Stimulated activated CD4-positive, alpha-beta T cell treated with anti-CD3 and anti-CD28 coated beads, Interleukin-2, amount 100 ng/mL, for 4 hours (primary cell): ENCODE measurements around the gene FANCC.
"Not testable (repeated sequence)": the region's sequence is repeated elsewhere in the genome, so short reads cannot be mapped to it uniquely, and the experiment has no call there.

Source experiments
- DNase-seq: peaks from one replicate; pipeline ENCODE4 v3.0.0-alpha.2; 2020; ENCODE audit warnings: low read depth

Gene FANCC

DNA sequence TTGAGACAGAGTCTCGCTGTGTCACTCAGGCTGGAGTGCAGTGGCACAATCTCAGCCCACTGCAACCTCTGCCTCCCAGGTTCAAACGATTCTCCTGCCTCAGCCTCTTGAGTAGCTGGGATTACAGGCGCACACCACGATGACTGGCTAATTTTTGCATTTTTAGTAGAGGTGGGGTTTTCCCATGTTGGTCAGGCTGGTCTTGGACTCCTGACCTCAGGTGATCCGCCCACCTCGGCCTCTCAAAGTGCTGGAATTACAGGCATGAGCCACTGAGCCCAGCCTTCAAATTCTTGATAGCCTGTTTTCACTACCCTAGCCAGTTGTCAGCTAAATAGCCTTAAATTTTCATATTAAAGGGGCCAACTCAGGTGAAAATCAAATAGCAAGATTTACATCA, 11.6 kb upstream of the FANCC start:
- DNase-seq: not testable (repeated sequence)

DNA sequence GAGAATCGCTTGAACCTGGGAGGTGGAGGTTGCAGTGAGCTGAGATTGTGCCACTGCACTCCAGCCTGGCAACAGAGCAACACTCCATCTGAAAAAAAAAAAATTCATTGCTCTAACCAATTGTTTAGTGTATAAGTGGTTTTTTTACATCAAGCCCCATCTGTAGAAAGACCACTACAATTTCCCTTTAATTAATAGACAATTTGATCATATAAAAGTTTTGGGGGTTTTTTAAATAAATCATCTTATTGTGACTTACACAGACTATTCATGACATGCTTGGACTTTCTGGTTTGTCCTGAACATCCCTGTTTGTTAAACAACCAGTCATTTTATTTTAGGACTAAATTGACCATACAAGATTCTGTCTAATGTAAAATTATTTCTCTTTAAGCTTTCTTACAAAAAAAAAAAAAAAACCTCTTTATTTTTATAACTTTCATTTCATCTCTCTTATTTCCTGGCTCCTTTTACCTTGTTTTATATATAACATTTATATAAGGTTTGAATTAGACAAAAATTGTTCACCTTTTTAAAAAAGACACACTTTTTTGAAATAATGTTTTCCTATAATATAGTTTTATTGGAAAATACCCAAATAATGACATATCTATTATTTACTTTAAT, 9.8 kb upstream of the FANCC start:
- DNase-seq: no peak

DNA sequence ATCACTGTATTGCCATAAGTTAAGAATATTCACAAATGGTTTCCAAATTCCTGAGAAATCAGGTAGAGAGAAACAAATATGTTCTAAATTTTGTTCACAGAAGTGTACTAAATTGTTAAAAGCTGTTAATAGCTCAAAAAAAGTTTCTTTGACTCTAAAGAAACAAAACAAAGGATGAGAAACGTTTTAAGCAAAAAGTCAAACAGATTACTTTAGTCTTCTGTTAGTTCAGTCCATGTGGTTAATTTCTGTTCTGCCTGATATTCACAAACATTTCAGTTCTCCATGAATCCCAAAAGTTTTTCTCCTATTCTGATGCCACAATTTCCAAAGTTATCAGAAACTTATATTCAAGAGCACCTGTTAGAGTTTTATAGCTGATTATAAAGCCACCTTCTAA, 7.7 kb upstream of the FANCC start:
- DNase-seq: no peak

DNA sequence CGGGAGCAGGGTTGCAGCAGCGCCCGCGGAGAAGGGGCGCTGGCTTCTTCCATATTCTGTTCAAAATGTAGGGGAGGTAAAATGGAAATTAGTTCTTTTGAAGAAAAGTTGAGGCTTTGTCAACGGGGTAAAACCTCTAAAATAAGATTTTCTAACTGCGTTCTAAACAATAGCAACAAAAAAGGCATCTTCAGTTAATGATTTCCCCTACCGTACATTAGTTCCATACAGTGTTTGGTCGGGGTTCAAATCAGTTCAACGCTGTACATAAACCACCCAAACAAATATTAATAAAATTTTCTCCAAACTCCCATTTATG, 343 bp upstream of the FANCC start:
- DNase-seq: no peak

DNA sequence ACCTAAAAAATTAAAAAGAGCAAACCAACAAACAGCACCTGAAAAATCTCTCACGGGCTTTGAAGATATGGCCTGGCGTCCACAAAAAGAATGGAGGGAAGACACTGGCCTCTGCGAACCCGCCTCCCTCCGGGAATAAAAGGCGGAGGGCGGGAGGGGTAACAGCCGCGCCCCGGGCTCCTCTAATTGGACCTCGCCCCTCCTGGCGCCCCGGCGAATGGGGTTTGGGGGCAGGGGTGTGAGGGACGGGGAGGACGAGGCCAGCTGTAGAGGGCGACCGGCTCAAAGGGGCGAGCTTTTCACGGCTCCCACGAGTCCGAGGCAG, 753 bp downstream of the FANCC start:
- DNase-seq: no peak

DNA sequence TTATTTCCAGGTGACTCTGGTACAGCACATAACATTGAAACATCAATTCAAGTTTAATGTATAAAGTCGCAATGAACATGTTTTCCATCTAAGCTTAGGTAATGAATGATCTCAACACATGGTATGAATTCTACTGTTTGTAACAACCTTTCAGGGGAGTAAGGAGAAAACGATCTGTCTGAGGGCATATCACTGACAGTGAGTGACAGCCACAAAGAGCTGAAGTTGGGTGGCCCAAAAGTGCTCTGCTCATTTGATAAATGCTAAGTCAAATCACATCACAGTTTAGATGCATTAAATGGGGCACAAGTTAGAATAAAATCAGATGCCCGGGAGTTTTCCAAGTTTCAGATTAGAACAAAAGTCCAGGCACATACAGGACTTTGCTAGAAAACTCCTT, 1.2 kb downstream of the FANCC start:
- no peak for DNase-seq

DNA sequence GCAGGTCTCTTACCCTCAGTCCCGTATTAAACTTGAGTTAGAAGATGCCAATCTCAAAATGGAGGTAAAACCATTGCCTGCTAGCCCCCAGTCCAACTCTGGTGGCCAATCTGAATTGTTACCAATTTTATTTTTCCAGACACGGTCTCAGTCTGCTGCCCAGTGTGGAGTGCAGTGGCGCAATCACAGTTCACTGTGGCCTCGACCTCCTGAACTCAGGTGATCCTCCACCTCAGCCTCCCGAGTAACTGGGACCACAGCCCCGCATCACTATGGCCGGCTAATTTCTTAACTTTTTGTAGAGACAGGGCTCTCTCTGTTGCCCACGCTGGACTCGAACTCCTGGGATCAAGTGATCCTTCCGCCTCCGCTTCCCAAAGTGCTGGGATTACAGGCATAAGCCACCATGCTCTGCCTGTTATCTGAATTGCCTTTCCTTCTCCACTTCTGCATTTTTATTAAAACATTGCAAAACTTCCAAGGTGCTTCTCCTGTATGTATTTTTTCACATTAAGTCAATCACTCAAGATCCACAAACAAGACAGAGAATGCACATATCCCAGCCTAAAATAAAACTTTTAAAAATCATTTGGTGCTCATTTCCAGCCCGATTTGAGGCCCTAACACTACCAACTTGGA, 2.3 kb downstream of the FANCC start:
- DNase-seq: no peak

DNA sequence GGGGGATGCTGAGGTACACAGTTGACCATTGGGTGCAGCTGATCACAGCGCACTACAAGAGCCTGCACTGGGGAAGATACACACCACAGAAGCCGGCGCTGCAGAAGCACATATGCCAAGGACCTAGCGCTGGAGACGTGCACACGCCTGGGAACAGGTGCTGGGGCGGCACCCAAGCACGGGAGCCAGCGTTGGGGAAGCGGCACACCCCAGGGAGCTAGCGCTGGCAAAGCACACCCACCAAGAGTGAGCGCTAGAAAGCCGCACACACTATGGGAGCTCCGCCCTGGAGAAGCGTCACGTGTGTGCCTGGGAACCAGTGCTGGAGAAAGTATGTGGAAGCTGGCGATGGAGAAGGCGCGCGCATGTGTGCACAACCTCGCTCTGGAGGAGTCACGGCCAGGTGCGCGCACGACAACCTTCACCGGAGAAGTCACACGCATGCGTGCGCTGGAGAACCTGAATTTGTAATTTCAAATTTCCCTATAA, 4.5 kb downstream of the FANCC start:
- no peak for DNase-seq

DNA sequence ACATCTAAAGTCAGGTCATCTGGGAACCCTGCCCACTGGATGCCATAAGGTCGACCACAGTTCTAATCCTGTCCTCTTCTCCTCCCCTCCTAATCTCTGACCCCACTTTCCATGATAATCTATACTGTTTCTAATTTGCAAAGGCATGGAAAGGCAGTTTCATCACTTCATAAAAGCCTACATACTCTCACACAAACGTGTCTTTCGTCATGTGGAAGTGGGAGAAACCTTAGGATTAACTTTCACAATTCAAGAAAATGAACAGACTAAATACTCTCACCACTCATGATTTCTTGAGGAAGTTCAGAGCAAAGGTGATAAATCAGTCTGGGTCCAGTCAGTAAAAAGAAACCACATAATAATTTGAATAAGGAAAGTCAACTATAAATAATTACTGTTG, 5.5 kb downstream of the FANCC start:
- no peak for DNase-seq

DNA sequence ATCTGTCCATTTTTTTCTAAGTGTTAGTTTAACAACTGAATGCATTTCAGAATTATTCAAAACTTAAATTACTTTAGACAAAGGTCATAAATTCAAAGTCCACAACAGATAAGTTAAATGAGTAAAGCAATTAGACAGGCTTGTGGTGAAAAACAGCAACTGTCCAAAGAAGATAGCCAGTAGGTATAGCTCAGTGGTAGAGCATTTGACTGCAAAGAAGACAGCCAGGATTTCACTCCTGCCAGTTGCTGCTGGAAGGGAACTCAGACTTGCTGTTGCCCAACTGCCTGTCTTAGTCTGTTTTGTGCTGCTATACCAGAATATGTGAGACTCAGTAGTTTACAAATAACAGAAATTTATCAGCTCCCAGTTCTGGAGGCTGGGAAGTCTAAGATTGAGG, 10.0 kb downstream of the FANCC start:
- no peak for DNase-seq

DNA sequence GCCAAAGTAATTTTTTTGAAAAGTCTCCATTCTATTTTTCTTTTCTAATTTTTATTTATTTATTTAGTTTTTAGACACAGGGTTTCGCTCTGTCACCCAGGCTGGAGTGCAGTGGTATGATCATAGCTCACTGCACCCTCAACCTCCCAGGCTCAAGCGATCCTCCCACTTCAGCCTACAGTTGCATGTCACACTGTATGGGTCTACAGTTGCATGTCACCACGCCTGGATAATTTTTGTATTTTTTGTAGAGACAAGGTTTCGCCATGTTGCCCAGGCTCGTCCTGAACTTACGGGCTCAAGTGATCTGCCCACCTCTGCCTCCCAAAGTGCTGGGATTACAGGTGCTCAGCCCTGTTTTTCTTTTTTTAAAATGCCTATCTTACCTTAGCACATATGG, 10.7 kb downstream of the FANCC start:
- DNase-seq: no peak

DNA sequence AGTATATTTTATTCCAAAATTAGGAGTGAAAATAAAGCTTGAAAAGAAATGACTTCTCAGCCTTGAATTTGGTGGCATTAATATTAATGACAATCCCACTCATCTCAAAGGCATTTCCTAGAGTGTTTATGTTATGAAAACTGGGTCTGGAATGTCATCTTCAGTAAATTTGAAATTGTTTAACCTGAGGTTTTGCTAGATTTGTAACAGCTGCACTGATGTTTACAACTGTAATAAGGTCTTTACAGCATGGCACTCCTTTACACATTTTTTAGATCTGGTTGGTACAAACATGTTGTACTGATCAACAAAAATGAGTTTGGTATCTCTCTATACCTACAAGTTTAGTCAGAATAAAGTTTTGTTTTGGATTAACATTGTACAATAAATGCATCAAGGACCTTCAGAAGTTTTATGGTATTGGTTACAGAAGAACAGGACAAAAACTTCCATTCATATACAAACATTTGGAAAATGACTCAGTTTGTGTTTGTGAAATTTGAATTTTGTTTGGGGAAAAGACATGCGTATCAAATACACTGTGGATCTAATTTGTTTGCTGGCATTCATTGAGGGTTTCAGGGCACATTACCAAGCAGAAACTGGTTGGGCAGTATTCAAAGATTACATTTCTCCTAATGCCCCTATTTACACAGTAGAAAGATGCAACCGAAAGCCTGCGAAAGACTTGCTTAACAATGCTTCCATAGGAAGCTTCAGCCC, 11.6 kb downstream of the FANCC start:
- DNase-seq: no peak

DNA sequence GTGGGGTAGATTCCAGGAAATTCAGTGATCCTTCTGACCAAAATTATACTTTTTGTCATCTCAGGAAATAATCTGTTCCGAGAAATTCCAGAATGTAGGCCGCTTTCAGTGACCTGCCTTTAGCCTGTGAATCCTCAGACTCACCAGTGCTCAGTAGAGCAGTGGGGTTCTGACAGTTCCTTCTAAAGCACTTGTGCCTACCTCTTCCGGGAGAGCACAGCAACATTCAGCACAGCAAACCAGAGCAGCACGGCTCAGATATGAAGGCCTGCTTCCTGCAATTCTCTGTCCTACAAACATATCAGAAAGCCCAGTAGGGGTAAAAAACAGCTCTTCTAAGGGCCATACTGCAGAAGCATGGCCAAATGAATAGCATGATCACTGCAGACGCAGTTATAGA, 15.0 kb downstream of the FANCC start:
- DNase-seq: no peak

DNA sequence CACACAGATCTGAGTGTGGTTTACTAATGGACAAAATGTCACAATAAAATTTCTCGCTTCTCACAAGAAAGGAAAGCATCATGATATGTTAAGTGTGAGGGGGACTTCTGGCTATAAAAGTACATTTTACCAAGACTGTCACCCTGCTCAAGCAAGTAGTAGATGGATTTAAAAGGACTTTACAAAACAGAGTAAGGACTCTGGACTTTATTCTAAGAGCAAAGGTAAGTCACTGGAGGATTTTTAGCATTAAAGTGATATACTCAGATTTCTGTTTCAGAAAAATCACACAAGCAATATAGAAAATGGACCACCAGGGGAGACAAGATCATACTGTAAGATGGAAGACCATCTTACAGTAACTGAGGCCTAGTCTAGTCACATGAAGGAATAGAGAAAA, 19.7 kb downstream of the FANCC start:
- no peak for DNase-seq

DNA sequence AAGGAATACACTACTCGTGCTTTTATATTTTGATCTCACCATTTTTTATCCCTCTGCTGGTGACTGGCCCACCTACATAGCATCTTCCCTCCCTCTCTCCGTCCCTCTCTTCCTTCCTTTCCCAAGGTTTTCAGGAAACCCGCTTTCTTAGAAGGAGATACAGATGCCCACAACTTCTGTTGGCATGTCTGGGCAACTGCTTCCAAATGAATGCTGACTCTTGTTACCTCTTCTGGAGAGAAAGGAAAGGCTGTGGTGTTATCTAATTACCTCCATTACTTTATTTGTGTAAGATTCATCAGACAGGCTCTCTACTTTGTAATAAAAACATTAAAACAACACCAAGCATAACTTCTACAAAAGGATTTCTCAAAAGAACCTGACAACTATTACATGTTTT, 20.2 kb downstream of the FANCC start:
- no peak for DNase-seq

DNA sequence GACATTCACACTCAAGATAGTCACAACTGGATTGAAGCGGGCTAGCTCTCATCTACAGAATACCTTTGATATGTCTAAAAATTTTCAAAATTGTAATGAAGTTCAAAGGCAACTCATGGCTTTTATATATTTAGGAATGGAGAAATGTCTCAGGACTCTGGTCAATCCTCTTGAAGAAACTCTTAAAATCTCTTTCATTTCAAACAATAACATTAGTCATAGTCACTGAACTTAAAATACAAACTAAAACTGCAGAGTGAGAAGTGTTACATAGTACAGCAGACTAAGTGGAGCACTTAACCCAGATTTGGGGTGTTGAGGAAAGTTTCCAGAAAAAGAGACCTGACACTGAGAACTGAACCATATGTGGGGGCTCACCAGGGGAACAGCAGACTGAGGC, 20.7 kb downstream of the FANCC start:
- no peak for DNase-seq

DNA sequence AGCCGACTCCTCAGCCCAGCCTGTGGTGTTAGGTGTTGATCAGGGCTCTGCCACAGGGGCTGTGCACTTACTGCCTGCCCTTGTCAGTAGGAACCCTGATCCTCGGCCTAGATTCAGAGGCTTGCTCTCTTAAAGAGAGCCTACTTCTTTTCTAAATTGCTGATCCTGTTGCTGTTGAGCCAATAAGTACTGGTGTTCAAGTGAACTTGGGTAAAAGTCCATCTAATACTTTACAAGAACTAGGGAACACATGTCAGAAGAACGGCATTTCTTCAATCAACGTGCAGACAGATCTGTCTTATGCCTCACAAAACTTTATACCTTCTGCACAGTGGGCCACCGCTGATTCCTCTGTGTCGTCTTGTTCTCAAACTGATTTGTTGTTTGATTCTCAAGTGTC, 24.2 kb downstream of the FANCC start:
- not testable (repeated sequence) for DNase-seq

DNA sequence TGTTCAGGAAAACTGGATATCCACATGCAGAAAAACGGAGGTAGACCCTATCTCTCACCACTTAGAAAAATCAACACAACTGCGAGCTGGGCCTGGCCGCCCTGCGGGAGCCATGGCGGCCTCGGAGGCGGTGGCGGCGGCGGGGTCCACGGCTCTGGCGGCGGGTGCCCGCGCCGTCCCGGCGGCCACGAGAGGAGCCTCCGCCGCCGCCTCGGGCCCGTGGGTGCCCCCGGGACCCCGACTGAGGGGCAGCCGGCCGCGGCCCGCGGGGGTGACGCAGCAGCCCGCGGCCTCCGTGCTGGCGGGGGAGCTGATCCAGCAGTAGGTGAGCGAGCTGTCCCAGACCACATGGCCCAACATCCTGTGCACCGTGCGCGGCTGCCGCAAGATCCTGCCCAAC, 25.3 kb downstream of the FANCC start:
- DNase-seq: no peak

DNA sequence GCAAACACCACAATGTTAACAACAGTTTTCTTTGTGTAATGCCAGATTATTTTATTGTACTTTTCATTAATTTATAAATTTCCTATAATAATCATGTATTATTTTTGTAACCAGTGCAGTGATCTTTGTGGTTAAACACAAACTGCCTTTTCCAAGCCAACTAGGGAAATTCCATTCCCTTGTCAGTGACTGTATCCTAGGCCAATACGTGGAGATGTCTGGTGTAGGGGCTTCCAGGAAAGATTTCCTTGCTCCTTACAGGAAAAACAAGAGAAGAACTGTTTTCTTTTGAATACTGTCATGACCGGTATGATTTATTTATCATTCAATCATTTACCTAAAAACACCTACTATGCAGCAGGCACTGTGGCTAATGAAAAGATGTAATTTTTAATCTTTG, 31.4 kb downstream of the FANCC start:
- no peak for DNase-seq

DNA sequence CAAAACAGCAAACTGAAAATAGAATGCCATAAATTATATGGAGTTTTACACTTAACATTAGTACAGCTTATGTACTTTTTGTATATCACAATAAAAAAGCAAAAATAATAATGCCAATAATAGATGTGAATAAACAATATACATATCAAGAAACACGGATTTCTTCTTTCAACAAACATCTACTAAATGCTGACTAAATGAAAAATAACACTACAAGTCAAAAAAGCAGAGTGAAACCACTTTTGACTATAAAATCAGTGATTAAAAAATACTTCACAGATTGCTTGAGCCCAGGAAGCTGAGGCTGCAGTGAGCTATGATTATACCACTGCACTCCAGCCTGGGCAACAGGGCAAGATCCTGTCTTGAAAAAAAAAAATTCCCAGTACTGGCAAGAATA, 32.2 kb downstream of the FANCC start:
- no peak for DNase-seq

DNA sequence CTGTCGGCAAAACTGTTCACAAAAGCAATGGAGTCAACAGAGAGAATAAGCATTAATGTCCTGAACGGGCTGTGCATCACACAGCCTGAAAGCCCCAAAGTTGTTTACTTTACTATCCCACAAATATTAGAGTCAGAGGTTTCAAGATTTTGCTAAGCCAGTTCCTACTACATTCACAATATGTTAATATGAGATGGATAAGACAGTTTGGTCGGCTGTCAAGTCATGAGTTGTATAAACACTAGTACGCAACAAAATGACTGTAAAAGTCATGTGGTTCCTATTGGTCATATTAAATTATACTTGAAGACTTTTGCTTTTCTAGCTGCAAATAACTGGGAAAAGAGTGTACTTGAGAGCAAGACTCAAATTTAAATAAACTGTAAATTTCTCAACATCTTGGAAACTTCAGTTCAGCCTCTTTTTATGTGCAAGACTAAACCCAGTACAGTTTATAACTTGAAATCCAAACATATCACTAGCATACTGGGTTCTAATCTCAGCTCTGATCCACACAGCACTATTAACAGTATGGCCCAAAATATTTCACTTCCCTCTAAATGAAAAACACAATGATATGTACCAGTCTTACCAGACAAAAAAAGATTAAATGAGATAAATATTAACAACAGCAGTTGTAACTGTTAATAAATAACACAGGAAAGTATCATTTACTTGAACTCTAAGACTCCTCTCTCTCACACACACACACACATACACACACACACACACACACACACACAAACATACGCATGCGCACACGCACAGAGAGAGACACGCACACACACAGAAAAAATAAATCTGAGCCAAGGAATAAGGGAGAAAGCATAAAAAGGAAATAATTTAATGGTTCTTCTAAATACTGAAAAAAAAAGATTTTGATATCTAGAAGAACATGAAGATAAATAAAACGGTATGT, 33.1 kb downstream of the FANCC start:
- no peak for DNase-seq

DNA sequence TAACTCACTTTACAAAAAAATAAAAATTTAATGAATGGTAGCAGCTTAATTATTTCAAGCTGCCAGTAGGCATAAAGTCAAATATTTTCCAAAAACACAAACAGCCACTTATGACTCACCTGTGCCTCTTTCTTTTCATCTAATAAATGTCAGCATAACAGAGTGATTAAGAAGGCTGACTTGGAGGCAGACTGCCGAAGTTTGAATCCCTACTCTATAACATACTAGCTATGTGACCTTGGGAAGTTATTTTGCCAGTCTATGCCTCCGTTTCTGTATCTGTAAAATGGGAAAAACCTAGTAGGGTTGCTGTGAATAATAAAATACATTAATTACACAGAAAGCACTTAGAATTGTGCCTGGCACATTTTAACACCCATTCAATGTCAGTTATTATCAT, 33.8 kb downstream of the FANCC start:
- DNase-seq: no peak

DNA sequence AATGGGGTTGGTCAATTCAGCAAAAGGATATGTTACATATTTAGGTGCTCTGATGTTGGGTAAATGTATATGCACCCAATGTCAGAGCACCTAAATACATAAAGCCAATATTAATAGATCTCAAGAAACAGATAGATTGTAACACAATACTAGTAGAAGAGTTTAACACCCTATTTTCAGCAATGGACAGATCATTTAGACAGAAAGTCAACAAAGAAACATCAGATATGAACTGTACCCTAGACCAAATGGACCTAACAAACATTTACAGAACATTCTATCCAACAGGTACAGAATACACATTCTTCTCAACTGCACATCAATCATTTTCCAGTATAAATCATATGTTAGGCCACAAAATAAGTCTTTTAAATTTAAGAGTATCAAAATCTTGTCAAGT, 35.2 kb downstream of the FANCC start:
- DNase-seq: no peak
